H9 (cell line): ENCODE data around the gene DTNB. TPM values are rescaled to one million over a fixed set of nuclear protein-coding genes. Genes with fewer than 3 reads are reported as not detected.

Experiments used
- DNase-seq: peaks from one replicate; pipeline ENCODE4 v3.0.0-alpha.2; 2017
- H2AFZ ChIP-seq: one replicate; pipeline ENCODE4 v1.6.1; 2013; ENCODE audit warnings: mild to moderate bottlenecking, low read length, control low read depth, moderate library complexity
- H2AK5ac ChIP-seq: 2 replicates; pipeline ENCODE4 v1.6.1; 2013; ENCODE audit warnings: low read length, control low read depth, mixed read lengths; ENCODE audit not compliant: insufficient read length
- H2BK120ac ChIP-seq: one replicate; pipeline ENCODE4 v1.6.1; 2013; ENCODE audit warnings: low read depth, mild to moderate bottlenecking, low read length, control low read depth, inconsistent platforms; ENCODE audit not compliant: poor library complexity, severe bottlenecking
- H2BK12ac ChIP-seq: 2 replicates; pipeline ENCODE4 v1.6.1; 2013; ENCODE audit warnings: low read length, control low read depth, mixed read lengths, low read depth; ENCODE audit not compliant: insufficient read length
- H2BK15ac ChIP-seq: 2 replicates; pipeline ENCODE4 v1.6.1; 2013; ENCODE audit warnings: low read depth, low read length, control low read depth
- H2BK20ac ChIP-seq: one replicate; pipeline ENCODE4 v1.6.1; 2013; ENCODE audit warnings: low read depth, mild to moderate bottlenecking, low read length, control low read depth, inconsistent platforms; ENCODE audit not compliant: poor library complexity, severe bottlenecking
- H2BK5ac ChIP-seq: 2 replicates; pipeline ENCODE4 v1.6.1; 2013; ENCODE audit warnings: low read length, control low read depth, mixed read lengths; ENCODE audit not compliant: insufficient read length
- H3K14ac ChIP-seq: 2 replicates; pipeline ENCODE4 v1.6.1; 2013; ENCODE audit warnings: low read length, control low read depth; ENCODE audit not compliant: insufficient read depth
- H3K18ac ChIP-seq: 2 replicates; pipeline ENCODE4 v1.6.1; 2013; ENCODE audit warnings: low read depth, mild to moderate bottlenecking, mixed read lengths, low read length, control low read depth; ENCODE audit not compliant: insufficient read length
- H3K23ac ChIP-seq: 2 replicates; pipeline ENCODE4 v1.6.1; 2013; ENCODE audit warnings: low read length, control low read depth, mixed read lengths, low read depth; ENCODE audit not compliant: insufficient read length
- H3K23me2 ChIP-seq: 2 replicates; pipeline ENCODE4 v1.6.1; 2013; ENCODE audit warnings: low read depth, mild to moderate bottlenecking, mixed read lengths, low read length, control low read depth; ENCODE audit not compliant: insufficient read length, poor library complexity, severe bottlenecking
- H3K27ac ChIP-seq: 2 replicates; pipeline ENCODE4 v1.5.1; 2013; ENCODE audit warnings: low read length, control low read depth, mixed read lengths, low read depth; ENCODE audit not compliant: insufficient read length
- H3K27me3 ChIP-seq: 2 replicates; pipeline ENCODE4 v1.6.1; 2013; ENCODE audit warnings: low read length, control low read depth, inconsistent platforms; ENCODE audit not compliant: insufficient read depth
- H3K4ac ChIP-seq: 2 replicates; pipeline ENCODE4 v1.6.1; 2013; ENCODE audit warnings: low read depth, mild to moderate bottlenecking, control low read depth, inconsistent platforms, low read length, moderate library complexity
- H3K4me1 ChIP-seq: 2 replicates; pipeline ENCODE4 v1.6.1; 2013; ENCODE audit warnings: low read length, control low read depth, inconsistent platforms; ENCODE audit not compliant: insufficient read depth
- H3K4me2 ChIP-seq: 2 replicates; pipeline ENCODE4 v1.6.1; 2013; ENCODE audit warnings: low read length, control low read depth, mixed read lengths; ENCODE audit not compliant: insufficient read length, insufficient read depth
- H3K56ac ChIP-seq: 2 replicates; pipeline ENCODE4 v1.6.1; 2013; ENCODE audit warnings: low read depth, mild to moderate bottlenecking, mixed read lengths, low read length, control low read depth; ENCODE audit not compliant: insufficient read length
- H3K79me1 ChIP-seq: 2 replicates; pipeline ENCODE4 v1.6.1; 2013; ENCODE audit warnings: low read depth, mild to moderate bottlenecking, moderate library complexity, low read length, control low read depth, inconsistent platforms; ENCODE audit not compliant: insufficient read depth, poor library complexity, severe bottlenecking
- H3K79me2 ChIP-seq: 2 replicates; pipeline ENCODE4 v1.6.1; 2013; ENCODE audit warnings: low read length, control low read depth, inconsistent platforms; ENCODE audit not compliant: insufficient read depth
- H3K9ac ChIP-seq: 2 replicates; pipeline ENCODE4 v1.6.1; 2013; ENCODE audit warnings: low read length, control low read depth, mixed read lengths; ENCODE audit not compliant: insufficient read length; ENCODE audit errors: extremely low read depth
- H3K9me3 ChIP-seq: one replicate; pipeline ENCODE4 v1.6.1; 2013; ENCODE audit warnings: low read depth, low read length, inconsistent platforms; ENCODE audit not compliant: control insufficient read depth
- H3T11ph ChIP-seq: one replicate; pipeline ENCODE4 v1.6.1; 2013; ENCODE audit warnings: mild to moderate bottlenecking, low read length, control low read depth, inconsistent platforms
- H4K20me1 ChIP-seq: one replicate; pipeline ENCODE4 v1.6.1; 2013; ENCODE audit not compliant: control insufficient read depth, insufficient read length, insufficient read depth
- H4K5ac ChIP-seq: 2 replicates; pipeline ENCODE4 v1.6.1; 2013; ENCODE audit warnings: low read depth, mild to moderate bottlenecking, mixed read lengths, low read length, control low read depth; ENCODE audit not compliant: insufficient read length
- H4K8ac ChIP-seq: replicated peaks from 2 replicates; pipeline ENCODE4 v1.6.1; 2013; ENCODE audit warnings: low read length, control low read depth, mixed read lengths, low read depth; ENCODE audit not compliant: insufficient read length
- H4K91ac ChIP-seq: 2 replicates; pipeline ENCODE4 v1.6.1; 2013; ENCODE audit warnings: low read depth, mild to moderate bottlenecking, moderate library complexity, mixed read lengths, low read length, control low read depth; ENCODE audit not compliant: insufficient read length
- H3K27ac Mint-ChIP-seq, 3 experiments: 2 replicates in 2 of 3; 3 replicates in 1 of 3; pipeline ENCODE4 v1.8.0; 2020 to 2021; ENCODE audit warnings: mixed read lengths in 3 of 3, mild to moderate bottlenecking in 1 of 3, moderate library complexity in 1 of 3
- H3K27me3 Mint-ChIP-seq: 2 replicates; pipeline ENCODE4 v1.8.0; 2021; ENCODE audit warnings: low read depth, mild to moderate bottlenecking, moderate library complexity, mixed read lengths
- H3K36me3 Mint-ChIP-seq, 3 experiments: 2 replicates in 2 of 3; 3 replicates in 1 of 3; pipeline ENCODE4 v1.8.0; 2020 to 2021; ENCODE audit warnings: low read depth in 3 of 3, mixed read lengths in 3 of 3; ENCODE audit not compliant: insufficient read depth in 1 of 3
- H3K4me1 Mint-ChIP-seq, 2 experiments: 2 replicates each; pipeline ENCODE4 v1.8.0; 2020; ENCODE audit warnings: mixed read lengths in 2 of 2
- H3K4me3 Mint-ChIP-seq, 2 experiments: 2 replicates in 1 of 2; 3 replicates in 1 of 2; pipeline ENCODE4 v1.8.0; 2020 to 2021; ENCODE audit warnings: mild to moderate bottlenecking in 2 of 2, mixed read lengths in 2 of 2, moderate library complexity in 1 of 2
- H3K9me3 Mint-ChIP-seq, 2 experiments: 2 replicates in 1 of 2; 3 replicates in 1 of 2; pipeline ENCODE4 v1.8.0; 2020; ENCODE audit warnings: mild to moderate bottlenecking in 2 of 2, mixed read lengths in 2 of 2, moderate library complexity in 1 of 2
- CTCF ChIP-seq: fragments of 200-600 bp; sonication (generic); conservative IDR thresholded peaks from 3 replicates; pipeline ENCODE4 v1.8.0; 2021; ENCODE audit warnings: antibody characterized with exemption, mild to moderate bottlenecking
- WGBS: extraction: QIAGEN DNeasy Blood & Tissue Kit; methylation state at CpG from one replicate; pipeline ENCODE4 v1.1.7; 2013; ENCODE audit warnings: missing lambda C conversion rate, low lambda C conversion rate, mixed read lengths; ENCODE audit not compliant: insufficient read length; ENCODE audit errors: extremely low coverage; 5-methylcytosine and 5-hydroxymethylcytosine counted together
- total RNA-seq: library from RNA; stranded (reverse); gene quantifications from 2 replicates; pipeline ENCODE4 v1.2.1, GENCODE V29; 2021

Gene DTNB
- total RNA-seq, 1 experiment from 2014 or later, result 26.7 TPM

- H3K27me3 ChIP-seq, result no peaks in the 10 kb centered on the region
These were observed 178.8 kb downstream of the DTNB start for GRCh38 chr2:25494616-25495015.

More at GRCh38 chr2:25494616-25495015, 178.8 kb downstream of the DTNB start:
- Histone ChIP-seq H3K27ac (no peak overlapping the region), H3K18ac (no peak overlapping the region), H3K79me2 (no peaks in the 10 kb centered on the region; the same call in 1 of the 2 replicates), H4K5ac (no peak overlapping the region), H3K4ac (no peak overlapping the region), H2BK5ac (no peak overlapping the region), H3K4me2 (no peak overlapping the region), H3K4me1 (no peaks in the 10 kb centered on the region; the same call in 1 of the 2 replicates), H3K56ac (no peak overlapping the region), H2BK120ac (no peak overlapping the region), H3K23me2 (no peaks in the 10 kb centered on the region), H2AFZ (no peak overlapping the region), H3K9ac (no peak overlapping the region), H3T11ph (no peak overlapping the region), H2AK5ac (no peak overlapping the region), H2BK15ac (no peak overlapping the region), H2BK20ac (no peak overlapping the region), H3K9me3 (no peaks in the 10 kb centered on the region), H2BK12ac (no peak overlapping the region), H4K8ac (no peak overlapping the region), H3K14ac (no peak overlapping the region), H4K20me1 (no peaks in the 10 kb centered on the region), H4K91ac (no peak overlapping the region), H3K23ac (no peak overlapping the region), H3K79me1 (no peaks in the 10 kb centered on the region)
- no peak for TF ChIP-seq CTCF
- WGBS, result no CpG with 5 or more reads among the region's 2 CpGs
- H3K9me3 Mint-ChIP-seq, result no peaks in the 10 kb centered on the region
- H3K27me3 Mint-ChIP-seq, result no peaks in the 10 kb centered on the region
- peak overlapping the region in 2 of 3 experiments; percentile 24 to 74; a peak in 1 of 7 replicates for H3K27ac Mint-ChIP-seq
- H3K4me1 Mint-ChIP-seq, result peaks cover 7 to 9% of the 10 kb centered on the region in 2 experiments
- peak; percentile 34 for DNase-seq
- H3K4me3 Mint-ChIP-seq, result no peak overlapping the region; a peak in 1 of 5 replicates
- H3K36me3 Mint-ChIP-seq, result peaks cover 0 to 4% (median 0%) of the 10 kb centered on the region in 3 experiments; a peak in 1 of 7 replicates
